Erythroblast (primary cell): Measurements from ENCODE around the gene BAX.
A peak's percentile ranks its signal among the peaks of the same experiment; 100 is the strongest.

Experiments used
- GATA1 ChIP-seq: IDR thresholded peaks from 2 replicates; pipeline ENCODE4 v1.6.1; 2011; ENCODE audit warnings: low read depth, mild to moderate bottlenecking, control low read depth, low read length, moderate library complexity
- POLR2A ChIP-seq: IDR thresholded peaks from 2 replicates; pipeline ENCODE4 v1.6.1; 2011; ENCODE audit warnings: mild to moderate bottlenecking, low read length

GRCh38 chr19:48997972-48998371 is 43.3 kb downstream of the BAX start:
- TF ChIP-seq POLR2A (peak; percentile 20), GATA1 (no peak)
